IMR-90 (cell line): ENCODE measurements around the gene RPS19.

ENCODE experiments used
- CTCF ChIP-seq: conservative IDR thresholded peaks from 2 replicates; pipeline ENCODE4 v1.5.1; 2012; ENCODE audit warnings: mild to moderate bottlenecking, low read depth, low read length, improper control_type of control experiment
- POLR2A ChIP-seq: IDR thresholded peaks from 2 replicates; pipeline ENCODE4 v1.6.1; 2012; ENCODE audit warnings: mild to moderate bottlenecking, low read depth, low read length

DNA sequence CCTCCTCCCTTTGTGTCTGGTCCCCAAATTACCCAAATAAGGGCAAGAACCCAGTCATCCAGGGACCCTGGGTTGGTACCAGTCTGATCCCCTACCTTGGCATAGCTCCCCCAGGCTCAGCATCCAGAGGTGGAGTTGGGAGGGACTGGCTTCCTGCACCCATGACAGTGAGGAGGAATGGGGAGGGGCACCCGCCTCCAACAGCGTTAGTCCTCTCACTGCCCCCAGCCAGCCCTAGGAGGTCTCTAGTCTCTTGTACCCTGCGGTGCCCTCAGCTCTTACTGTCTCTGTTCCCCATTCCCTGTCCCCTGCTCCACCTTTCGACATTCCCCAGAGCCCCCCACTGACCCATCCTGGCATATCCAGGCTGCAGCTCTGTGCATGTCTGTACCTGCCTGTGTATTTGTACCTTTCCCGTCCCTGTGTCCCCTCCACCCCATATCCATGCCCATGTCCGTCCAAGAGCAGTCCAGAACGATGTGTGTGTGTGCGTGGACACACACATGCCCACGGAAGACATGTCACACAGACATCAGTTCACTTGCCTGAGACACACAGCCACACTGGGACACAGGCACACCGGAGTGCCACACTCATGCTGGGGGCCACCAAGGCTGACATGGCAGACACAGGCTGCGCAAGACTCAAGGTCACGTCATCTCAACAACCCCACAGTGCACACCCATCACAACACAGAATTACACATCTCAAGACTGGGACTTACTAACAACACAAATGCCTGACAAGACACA lies 50.4 kb downstream of the RPS19 start:
- no peak for TF ChIP-seq CTCF
- TF ChIP-seq POLR2A = no peak
